ENCODE measurements around the gene MMAB.

Gene MMAB

GRCh38 chr12:109510196-109510595 lies 63.1 kb downstream of the MMAB start:
- no peak for DNase-seq (ENCODE audit: extremely low read depth, insufficient read length)
- peaks cover 28% of the 10 kb centered on the region for H3K36me3 ChIP-seq (ENCODE audit: control insufficient read depth, insufficient read depth, low read length)
- H3K4me3 ChIP-seq (replicated peaks; ENCODE audit: low read depth, low read length), result no peak overlapping the region
- H3K27me3 ChIP-seq (replicated peaks; ENCODE audit: control insufficient read depth, insufficient read depth, low read length), result no peaks in the 10 kb centered on the region
- TF ChIP-seq CTCF (IDR thresholded peaks at IDR 0.05; ENCODE audit: insufficient read depth, low read length, poor library complexity, severe bottlenecking), result no peak

GRCh38 chr12:109504068-109504467 lies 69.2 kb downstream of the MMAB start:
- no peak for TF ChIP-seq CTCF (IDR thresholded peaks at IDR 0.05; ENCODE audit: insufficient read depth, low read length, poor library complexity, severe bottlenecking)
- no peak for DNase-seq (ENCODE audit: extremely low read depth, insufficient read length)
- Histone ChIP-seq H3K4me3 (replicated peaks; ENCODE audit: low read depth, low read length) (no peak overlapping the region), H3K36me3 (ENCODE audit: control insufficient read depth, insufficient read depth, low read length) (peaks cover 39% of the 10 kb centered on the region), H3K27me3 (replicated peaks; ENCODE audit: control insufficient read depth, insufficient read depth, low read length) (no peaks in the 10 kb centered on the region)
